Liver (tissue), 1 donor: ENCODE measurements around the gene CELSR2.

Source experiments
- FOXA2 ChIP-seq: IDR thresholded peaks from 2 replicates; pipeline ENCODE4 v1.6.1; 2016; ENCODE audit warnings: antibody characterized with exemption
- TF ChIP-seq, protein P1 (sequence below): IDR thresholded peaks from 2 replicates; pipeline ENCODE4 v1.6.1; 2016; ENCODE audit warnings: antibody characterized with exemption

DNA sequence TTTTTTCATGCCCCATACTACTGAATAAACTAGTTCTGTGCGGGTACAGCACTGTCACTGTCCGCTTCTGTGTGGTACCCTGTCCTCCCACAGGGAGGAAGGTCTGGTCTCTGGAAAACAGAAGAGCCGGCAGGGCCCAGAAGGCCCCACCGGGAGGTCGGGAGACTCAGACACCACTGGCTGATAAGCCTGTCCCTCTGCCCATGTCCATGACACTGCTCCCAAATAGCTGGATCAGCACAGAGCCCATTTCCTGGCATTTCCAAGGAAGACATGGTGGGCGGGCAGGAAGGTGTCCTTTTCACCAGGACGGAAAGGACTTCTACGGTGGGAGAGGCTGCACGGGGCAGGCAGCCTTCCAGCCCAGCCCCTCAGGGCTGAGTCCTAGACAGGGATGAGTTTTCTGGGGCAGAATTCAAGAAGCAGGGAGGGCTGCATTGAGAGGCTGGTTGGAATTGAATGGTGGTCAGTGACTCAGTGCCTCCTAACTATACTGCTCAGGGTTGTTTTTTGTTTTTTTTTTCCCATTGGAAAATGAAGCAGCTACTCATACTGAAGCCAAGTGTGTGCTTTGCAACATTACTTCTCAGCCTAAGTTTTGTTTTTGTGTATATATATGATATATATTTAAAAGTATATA lies 26.5 kb downstream of the CELSR2 start:
- TF ChIP-seq, protein P1, sequence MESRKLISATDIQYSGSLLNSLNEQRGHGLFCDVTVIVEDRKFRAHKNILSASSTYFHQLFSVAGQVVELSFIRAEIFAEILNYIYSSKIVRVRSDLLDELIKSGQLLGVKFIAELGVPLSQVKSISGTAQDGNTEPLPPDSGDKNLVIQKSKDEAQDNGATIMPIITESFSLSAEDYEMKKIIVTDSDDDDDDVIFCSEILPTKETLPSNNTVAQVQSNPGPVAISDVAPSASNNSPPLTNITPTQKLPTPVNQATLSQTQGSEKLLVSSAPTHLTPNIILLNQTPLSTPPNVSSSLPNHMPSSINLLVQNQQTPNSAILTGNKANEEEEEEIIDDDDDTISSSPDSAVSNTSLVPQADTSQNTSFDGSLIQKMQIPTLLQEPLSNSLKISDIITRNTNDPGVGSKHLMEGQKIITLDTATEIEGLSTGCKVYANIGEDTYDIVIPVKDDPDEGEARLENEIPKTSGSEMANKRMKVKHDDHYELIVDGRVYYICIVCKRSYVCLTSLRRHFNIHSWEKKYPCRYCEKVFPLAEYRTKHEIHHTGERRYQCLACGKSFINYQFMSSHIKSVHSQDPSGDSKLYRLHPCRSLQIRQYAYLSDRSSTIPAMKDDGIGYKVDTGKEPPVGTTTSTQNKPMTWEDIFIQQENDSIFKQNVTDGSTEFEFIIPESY, result no peak
- TF ChIP-seq FOXA2, result no peak
